SK-N-SH (cell line): ENCODE results near the gene KRTAP9-1. TPM values are rescaled to one million over a fixed set of nuclear protein-coding genes. Genes with fewer than 3 reads are reported as not detected.

ENCODE experiments used
- CTCF ChIA-PET: fragments of 300-600, 350-600 bp; formaldehyde crosslinking; extraction: SDS; loops from one replicate; lab custom pipeline; 2021; lab: Yijun Ruan, JAX
- POLR2A ChIA-PET: fragments of 350-600 bp; sonication (Branson Sonifier 250); formaldehyde crosslinking; extraction: SDS; loops from one replicate; lab custom pipeline; 2020; ENCODE audit warnings: antibody characterized with exemption, inconsistent platforms; lab: Yijun Ruan, JAX
- DNase-seq: peaks from one replicate; pipeline ENCODE4 v3.0.0; 2012
- H2AFZ ChIP-seq: fragments of 200-600 bp; sonication (generic); 2 replicates; pipeline ENCODE4 v1.8.1; 2016; ENCODE audit warnings: antibody characterized with exemption, mild to moderate bottlenecking, low read depth
- H3F3A ChIP-seq: fragments of 200-600 bp; sonication (generic); replicated peaks from 2 replicates; pipeline ENCODE3; 2016; ENCODE audit warnings: antibody characterized with exemption, mild to moderate bottlenecking; ENCODE audit not compliant: insufficient read depth
- H3K27ac ChIP-seq, 2 experiments: fragments of 200-500 bp in 1 of 2; fragments of 200-600 bp in 1 of 2; sonication (Bioruptor generic) in 1 of 2; sonication (generic), shearing (Covaris generic) in 1 of 2; 2 replicates each; pipeline versions ENCODE4 v1.5.1 to v1.6.1; 2014 to 2016; ENCODE audit warnings: low read depth in 2 of 2, inconsistent platforms in 1 of 2, low read length in 1 of 2, mild to moderate bottlenecking in 1 of 2, mixed read lengths in 1 of 2
- H3K27me3 ChIP-seq: fragments of 200-600 bp; sonication (generic), shearing (Covaris generic); 2 replicates; pipeline ENCODE4 v1.6.1; 2016; ENCODE audit warnings: mixed run types; ENCODE audit not compliant: insufficient read depth
- H3K36me3 ChIP-seq, 2 experiments: fragments of 200-500 bp in 1 of 2; fragments of 200-600 bp in 1 of 2; sonication (Bioruptor generic) in 1 of 2; sonication (generic) in 1 of 2; replicated peaks in 1 of 2; 2 replicates each; pipeline versions ENCODE3 to v1.5.1; 2014 to 2016; ENCODE audit warnings: low read length in 1 of 2, mild to moderate bottlenecking in 1 of 2; ENCODE audit not compliant: insufficient read depth in 2 of 2, control insufficient read depth in 1 of 2
- H3K4me1 ChIP-seq, 2 experiments: fragments of 200-500 bp in 1 of 2; fragments of 200-600 bp in 1 of 2; sonication (Bioruptor generic) in 1 of 2; sonication (generic), shearing (Covaris generic) in 1 of 2; 2 replicates each; pipeline versions ENCODE4 v1.5.1 to v1.6.1; 2014 to 2016; ENCODE audit warnings: low read depth in 1 of 2, low read length in 1 of 2, mixed run types in 1 of 2; ENCODE audit not compliant: insufficient read depth in 2 of 2, control insufficient read depth in 1 of 2
- H3K4me2 ChIP-seq: fragments of 200-600 bp; sonication (generic), shearing (Covaris generic); 2 replicates; pipeline ENCODE4 v1.6.1; 2017; ENCODE audit warnings: mixed run types
- H3K4me3 ChIP-seq, 2 experiments: fragments of 200-500 bp in 1 of 2; fragments of 200-600 bp in 1 of 2; sonication (Bioruptor generic) in 1 of 2; sonication (generic), shearing (Covaris generic) in 1 of 2; 2 replicates each; pipeline versions ENCODE4 v1.5.1 to v1.8.1; 2014 to 2016; ENCODE audit warnings: low read depth in 2 of 2, inconsistent platforms in 1 of 2, low read length in 1 of 2, mild to moderate bottlenecking in 1 of 2, mixed read lengths in 1 of 2, moderate library complexity in 1 of 2
- H3K79me2 ChIP-seq: fragments of 200-600 bp; sonication (generic); 2 replicates; pipeline ENCODE4 v1.8.1; 2017; ENCODE audit warnings: mild to moderate bottlenecking; ENCODE audit not compliant: insufficient read depth
- H3K9ac ChIP-seq: fragments of 200-600 bp; sonication (generic); 2 replicates; pipeline ENCODE4 v1.6.1; 2017; ENCODE audit warnings: mixed run types
- H3K9me2 ChIP-seq: fragments of 200-600 bp; sonication (generic); 2 replicates; pipeline ENCODE4 v1.6.1; 2017; ENCODE audit warnings: mixed run types
- H3K9me3 ChIP-seq: fragments of 200-600 bp; sonication (generic); 2 replicates; pipeline ENCODE4 v1.6.1; 2017; ENCODE audit warnings: mixed run types, mild to moderate bottlenecking, moderate library complexity
- H4K20me1 ChIP-seq: fragments of 200-600 bp; sonication (generic); 2 replicates; pipeline ENCODE4 v1.6.1; 2017; ENCODE audit warnings: mild to moderate bottlenecking, mixed run types; ENCODE audit not compliant: insufficient read depth
- ELF1 ChIP-seq: IDR thresholded peaks from 2 replicates; pipeline ENCODE4 v1.4.0; 2012
- EP300 ChIP-seq, 2 experiments: IDR thresholded peaks; 2 replicates each; pipeline versions ENCODE4 v1.4.0 to v1.6.1; 2012; ENCODE audit warnings: borderline replicate concordance in 1 of 2, low read depth in 1 of 2, low read length in 1 of 2
- GABPA ChIP-seq: IDR thresholded peaks from 2 replicates; pipeline ENCODE4 v1.4.0; 2012; ENCODE audit warnings: low read depth, mild to moderate bottlenecking
- GATA2 ChIP-seq: sonication (generic); formaldehyde crosslinking; IDR thresholded peaks from 2 replicates; pipeline ENCODE4 v1.5.0; 2020; ENCODE audit warnings: mild to moderate bottlenecking, missing genetic modification reagents
- MAX ChIP-seq: IDR thresholded peaks from 2 replicates; pipeline ENCODE4 v1.4.0; 2012; ENCODE audit warnings: low read depth
- MXI1 ChIP-seq: IDR thresholded peaks from 2 replicates; pipeline ENCODE4 v1.6.1; 2012; ENCODE audit warnings: mild to moderate bottlenecking, low read depth, low read length, improper control_type of control experiment
- NFIC ChIP-seq: IDR thresholded peaks from 2 replicates; pipeline ENCODE4 v1.4.0; 2012; ENCODE audit warnings: borderline replicate concordance
- POLR2AphosphoS5 ChIP-seq: IDR thresholded peaks from 2 replicates; pipeline ENCODE4 v1.6.1; 2012; ENCODE audit warnings: low read depth, low read length
- RAD21 ChIP-seq: IDR thresholded peaks from 2 replicates; pipeline ENCODE4 v1.6.1; 2012; ENCODE audit warnings: mild to moderate bottlenecking, low read length
- RCOR1 ChIP-seq: fragments of 150-350 bp; IDR thresholded peaks from 2 replicates; pipeline ENCODE4 v1.6.1; 2017; ENCODE audit warnings: antibody characterized with exemption, low read length
- SMC3 ChIP-seq: IDR thresholded peaks from 2 replicates; pipeline ENCODE4 v1.6.1; 2012; ENCODE audit warnings: low read depth, low read length, improper control_type of control experiment
- TEAD4 ChIP-seq: IDR thresholded peaks from 2 replicates; pipeline ENCODE4 v1.4.0; 2012; ENCODE audit warnings: mild to moderate bottlenecking, borderline replicate concordance; ENCODE audit not compliant: insufficient read depth
- WGBS: methylation state at CpG from one replicate; pipeline ENCODE4 v1.1.6; 2017; ENCODE audit warnings: low lambda C conversion rate; 5-methylcytosine and 5-hydroxymethylcytosine counted together
- polyA plus RNA-seq, 3 experiments: library from polyadenylated mRNA; depleted of rRNA; stranded (reverse); fragments of >200 nt; gene quantifications; 2 replicates each; pipeline ENCODE4 v1.2.3, GENCODE V29; 2012
- TF ChIP-seq, protein P1 (sequence below): fragments of 200-600 bp; sonication (generic); IDR thresholded peaks from 2 replicates; pipeline ENCODE4 v1.6.1; 2017; ENCODE audit warnings: antibody characterized with exemption, mild to moderate bottlenecking, moderate library complexity
- TF ChIP-seq, protein P2 (sequence below): fragments of 150-350 bp; IDR thresholded peaks from 2 replicates; pipeline ENCODE4 v1.6.1; 2017; ENCODE audit warnings: antibody characterized with exemption, low read length, low read depth, borderline replicate concordance
- TF ChIP-seq, protein P3 (sequence below): fragments of 150-350 bp; IDR thresholded peaks from 2 replicates; pipeline ENCODE4 v1.6.1; 2016; ENCODE audit warnings: mild to moderate bottlenecking, low read depth, low read length
- TF ChIP-seq, protein P4 (sequence below): IDR thresholded peaks from 2 replicates; pipeline ENCODE4 v1.4.0; 2012; ENCODE audit warnings: low read depth, borderline replicate concordance

KRTAP9-1 gene
- polyA plus RNA-seq, 1 of the 3 experiments (the other 2 are of a cell fraction), result not detected

- TF ChIP-seq GATA2 (no peak), POLR2AphosphoS5 (no peak)
Observed at GRCh38 chr17:41163828-41164227, 25.9 kb upstream of the KRTAP9-1 start (continued).

DNA sequence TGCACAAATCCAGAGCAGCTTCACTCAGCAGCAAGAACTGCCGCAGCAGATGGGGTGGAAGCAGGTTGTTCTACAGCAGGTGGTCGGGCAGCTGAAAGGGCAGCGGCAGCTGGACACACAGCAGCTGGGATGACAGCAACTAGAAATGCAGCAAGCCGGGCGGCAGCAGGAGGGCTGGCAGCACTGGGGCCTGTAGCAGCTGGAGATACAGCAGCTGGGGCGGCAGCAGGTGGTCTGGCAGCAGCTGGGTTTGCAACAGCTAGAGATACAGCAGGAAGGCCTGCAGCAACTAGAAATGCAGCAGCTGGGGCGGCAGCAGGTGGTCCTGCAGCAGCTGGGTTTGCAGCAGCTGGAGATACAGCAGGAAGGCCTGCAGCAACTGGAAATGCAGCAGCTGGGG, 22.1 kb upstream of the KRTAP9-1 start:
- ChIA-PET POLR2A (no interaction called here), CTCF (interaction anchor here (1.1 kb wide), 1 partner anchor 381 kb away, joined by 4 read pairs; no protein-coding TSS in a partner anchor)
- no peaks in the 10 kb centered on the region for H4K20me1 ChIP-seq
- H3K9me2 ChIP-seq, result no peaks in the 10 kb centered on the region
- H3K27ac ChIP-seq, result no peak overlapping the region
- no peak overlapping the region for H3K4me3 ChIP-seq
- no peaks in the 10 kb centered on the region for H3K9me3 ChIP-seq
- no peak overlapping the region for H2AFZ ChIP-seq
- H3K36me3 ChIP-seq, result no peaks in the 10 kb centered on the region
- WGBS, result 41% methylated on average over 4 of the region's 7 CpGs
- peaks cover 30% of the 10 kb centered on the region for H3K27me3 ChIP-seq
- TF ChIP-seq RCOR1 (no peak), RAD21 (no peak), NFIC (no peak), MXI1 (no peak), GABPA (no peak), EP300 (IDR thresholded peaks at IDR 0.05; ENCODE audit: borderline replicate concordance in 1 of 2, low read depth in 1 of 2, low read length in 1 of 2) (no peak), TEAD4 (no peak), SMC3 (no peak), ELF1 (no peak), MAX (no peak)
- TF ChIP-seq, protein P1, sequence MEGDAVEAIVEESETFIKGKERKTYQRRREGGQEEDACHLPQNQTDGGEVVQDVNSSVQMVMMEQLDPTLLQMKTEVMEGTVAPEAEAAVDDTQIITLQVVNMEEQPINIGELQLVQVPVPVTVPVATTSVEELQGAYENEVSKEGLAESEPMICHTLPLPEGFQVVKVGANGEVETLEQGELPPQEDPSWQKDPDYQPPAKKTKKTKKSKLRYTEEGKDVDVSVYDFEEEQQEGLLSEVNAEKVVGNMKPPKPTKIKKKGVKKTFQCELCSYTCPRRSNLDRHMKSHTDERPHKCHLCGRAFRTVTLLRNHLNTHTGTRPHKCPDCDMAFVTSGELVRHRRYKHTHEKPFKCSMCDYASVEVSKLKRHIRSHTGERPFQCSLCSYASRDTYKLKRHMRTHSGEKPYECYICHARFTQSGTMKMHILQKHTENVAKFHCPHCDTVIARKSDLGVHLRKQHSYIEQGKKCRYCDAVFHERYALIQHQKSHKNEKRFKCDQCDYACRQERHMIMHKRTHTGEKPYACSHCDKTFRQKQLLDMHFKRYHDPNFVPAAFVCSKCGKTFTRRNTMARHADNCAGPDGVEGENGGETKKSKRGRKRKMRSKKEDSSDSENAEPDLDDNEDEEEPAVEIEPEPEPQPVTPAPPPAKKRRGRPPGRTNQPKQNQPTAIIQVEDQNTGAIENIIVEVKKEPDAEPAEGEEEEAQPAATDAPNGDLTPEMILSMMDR, result no peak
- TF ChIP-seq, protein P2, sequence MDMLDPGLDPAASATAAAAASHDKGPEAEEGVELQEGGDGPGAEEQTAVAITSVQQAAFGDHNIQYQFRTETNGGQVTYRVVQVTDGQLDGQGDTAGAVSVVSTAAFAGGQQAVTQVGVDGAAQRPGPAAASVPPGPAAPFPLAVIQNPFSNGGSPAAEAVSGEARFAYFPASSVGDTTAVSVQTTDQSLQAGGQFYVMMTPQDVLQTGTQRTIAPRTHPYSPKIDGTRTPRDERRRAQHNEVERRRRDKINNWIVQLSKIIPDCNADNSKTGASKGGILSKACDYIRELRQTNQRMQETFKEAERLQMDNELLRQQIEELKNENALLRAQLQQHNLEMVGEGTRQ, result no peak
- TF ChIP-seq, protein P3, sequence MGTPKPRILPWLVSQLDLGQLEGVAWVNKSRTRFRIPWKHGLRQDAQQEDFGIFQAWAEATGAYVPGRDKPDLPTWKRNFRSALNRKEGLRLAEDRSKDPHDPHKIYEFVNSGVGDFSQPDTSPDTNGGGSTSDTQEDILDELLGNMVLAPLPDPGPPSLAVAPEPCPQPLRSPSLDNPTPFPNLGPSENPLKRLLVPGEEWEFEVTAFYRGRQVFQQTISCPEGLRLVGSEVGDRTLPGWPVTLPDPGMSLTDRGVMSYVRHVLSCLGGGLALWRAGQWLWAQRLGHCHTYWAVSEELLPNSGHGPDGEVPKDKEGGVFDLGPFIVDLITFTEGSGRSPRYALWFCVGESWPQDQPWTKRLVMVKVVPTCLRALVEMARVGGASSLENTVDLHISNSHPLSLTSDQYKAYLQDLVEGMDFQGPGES, result no peak
- TF ChIP-seq, protein P4, sequence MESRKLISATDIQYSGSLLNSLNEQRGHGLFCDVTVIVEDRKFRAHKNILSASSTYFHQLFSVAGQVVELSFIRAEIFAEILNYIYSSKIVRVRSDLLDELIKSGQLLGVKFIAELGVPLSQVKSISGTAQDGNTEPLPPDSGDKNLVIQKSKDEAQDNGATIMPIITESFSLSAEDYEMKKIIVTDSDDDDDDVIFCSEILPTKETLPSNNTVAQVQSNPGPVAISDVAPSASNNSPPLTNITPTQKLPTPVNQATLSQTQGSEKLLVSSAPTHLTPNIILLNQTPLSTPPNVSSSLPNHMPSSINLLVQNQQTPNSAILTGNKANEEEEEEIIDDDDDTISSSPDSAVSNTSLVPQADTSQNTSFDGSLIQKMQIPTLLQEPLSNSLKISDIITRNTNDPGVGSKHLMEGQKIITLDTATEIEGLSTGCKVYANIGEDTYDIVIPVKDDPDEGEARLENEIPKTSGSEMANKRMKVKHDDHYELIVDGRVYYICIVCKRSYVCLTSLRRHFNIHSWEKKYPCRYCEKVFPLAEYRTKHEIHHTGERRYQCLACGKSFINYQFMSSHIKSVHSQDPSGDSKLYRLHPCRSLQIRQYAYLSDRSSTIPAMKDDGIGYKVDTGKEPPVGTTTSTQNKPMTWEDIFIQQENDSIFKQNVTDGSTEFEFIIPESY, result no peak
- TF ChIP-seq, all 33 proteins: peak for 0
- no peaks in the 10 kb centered on the region for H3K79me2 ChIP-seq
- H3F3A ChIP-seq, result no peaks in the 10 kb centered on the region
- no peak for DNase-seq
- no peak overlapping the region for H3K4me2 ChIP-seq
- no peaks in the 10 kb centered on the region for H3K4me1 ChIP-seq
- H3K9ac ChIP-seq, result no peak overlapping the region
